Measurements from ENCODE around the gene KCNMA1. TPM values are rescaled to one million over a fixed set of nuclear protein-coding genes. Genes with fewer than 3 reads are reported as not detected.

Gene KCNMA1
- total and polyA plus RNA-seq, 2 donors (not counting 1 experiment from before 2014, with no cell fraction given), result 0.82 to 3.1 TPM

DNA sequence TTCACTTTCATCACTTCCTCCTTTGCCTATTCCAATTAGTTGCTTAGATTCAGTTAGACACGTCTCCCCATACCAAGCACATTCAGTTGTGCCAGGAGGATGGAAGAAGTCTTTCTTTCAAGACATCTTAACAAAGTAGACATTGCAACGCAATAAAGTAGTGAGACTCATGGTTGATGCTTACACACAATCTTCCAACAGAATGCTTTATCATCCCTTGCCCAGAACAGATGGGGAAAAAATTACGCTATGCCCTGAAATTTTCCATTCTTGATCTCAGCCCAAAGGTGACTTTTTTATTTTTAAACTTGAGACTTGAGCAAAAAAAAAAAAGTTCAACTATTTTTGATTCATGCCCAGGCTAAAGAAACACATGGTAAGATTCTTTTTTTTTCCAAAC lies 74.9 kb downstream of the KCNMA1 start:
- no CpG with 5 or more reads among the region's 3 CpGs for WGBS (ENCODE audit: insufficient coverage)
- Histone ChIP-seq H3K27me3 (replicated peaks in 1 of 4; ENCODE audit: control extremely low read depth in 1 of 4, control insufficient read depth in 3 of 4, insufficient read depth in 4 of 4, low read length in 3 of 4) (peaks cover 0 to 7% (median 2%) of the 10 kb centered on the region in 4 experiments), H2AFZ (ENCODE audit: insufficient read depth, low read depth, low read length, poor library complexity, severe bottlenecking) (no peak overlapping the region), H3K9me3 (ENCODE audit: control extremely low read depth in 1 of 3, control insufficient read depth in 2 of 3, insufficient read depth in 1 of 3, low read length in 2 of 3) (no peaks in the 10 kb centered on the region), H3K4me3 (ENCODE audit: control extremely low read depth in 1 of 5, extremely low read depth in 1 of 5, insufficient read depth in 1 of 5, low read depth in 2 of 5, low read length in 4 of 5) (no peak overlapping the region), H3K9ac (ENCODE audit: low read length) (no peak overlapping the region), H3K79me2 (ENCODE audit: control insufficient read depth, insufficient read depth, low read length) (no peaks in the 10 kb centered on the region), H3K4me2 (replicated peaks; ENCODE audit: low read depth, low read length, poor library complexity, severe bottlenecking) (no peak overlapping the region), H3K27ac (ENCODE audit: low read length in 2 of 2) (no peak overlapping the region), H3K4me1 (ENCODE audit: control insufficient read depth in 2 of 2, insufficient read depth in 2 of 2, low read length in 2 of 2) (peaks cover 0 to 4% of the 10 kb centered on the region in 2 donors), H3K36me3 (replicated peaks in 1 of 2; ENCODE audit: control extremely low read depth in 1 of 2, control insufficient read depth in 1 of 2, extremely low read depth in 1 of 2, insufficient read depth in 2 of 2, low read length in 1 of 2) (no peaks in the 10 kb centered on the region), H4K20me1 (ENCODE audit: control insufficient read depth, insufficient read depth, low read length, poor library complexity, severe bottlenecking) (no peaks in the 10 kb centered on the region)
- ChIA-PET POLR2A (no interaction called here), CTCF (no interaction called here)
- intact Hi-C loops (cut with micrococcal nuclease), result no loop called here
- Mint-ChIP-seq H3K4me1 (peaks cover 17% of the 10 kb centered on the region), H3K9me3 (ENCODE audit: insufficient read depth) (no peaks in the 10 kb centered on the region), H3K4me3 (no peak overlapping the region), H3K27me3 (peaks cover 11% of the 10 kb centered on the region), H3K27ac (no peak overlapping the region)
- TF ChIP-seq EZH2 (IDR thresholded peaks at IDR 0.05; ENCODE audit: borderline replicate concordance, insufficient read depth, low read depth, low read length, poor library complexity, severe bottlenecking), result no peak
- TF ChIP-seq, protein P1, sequence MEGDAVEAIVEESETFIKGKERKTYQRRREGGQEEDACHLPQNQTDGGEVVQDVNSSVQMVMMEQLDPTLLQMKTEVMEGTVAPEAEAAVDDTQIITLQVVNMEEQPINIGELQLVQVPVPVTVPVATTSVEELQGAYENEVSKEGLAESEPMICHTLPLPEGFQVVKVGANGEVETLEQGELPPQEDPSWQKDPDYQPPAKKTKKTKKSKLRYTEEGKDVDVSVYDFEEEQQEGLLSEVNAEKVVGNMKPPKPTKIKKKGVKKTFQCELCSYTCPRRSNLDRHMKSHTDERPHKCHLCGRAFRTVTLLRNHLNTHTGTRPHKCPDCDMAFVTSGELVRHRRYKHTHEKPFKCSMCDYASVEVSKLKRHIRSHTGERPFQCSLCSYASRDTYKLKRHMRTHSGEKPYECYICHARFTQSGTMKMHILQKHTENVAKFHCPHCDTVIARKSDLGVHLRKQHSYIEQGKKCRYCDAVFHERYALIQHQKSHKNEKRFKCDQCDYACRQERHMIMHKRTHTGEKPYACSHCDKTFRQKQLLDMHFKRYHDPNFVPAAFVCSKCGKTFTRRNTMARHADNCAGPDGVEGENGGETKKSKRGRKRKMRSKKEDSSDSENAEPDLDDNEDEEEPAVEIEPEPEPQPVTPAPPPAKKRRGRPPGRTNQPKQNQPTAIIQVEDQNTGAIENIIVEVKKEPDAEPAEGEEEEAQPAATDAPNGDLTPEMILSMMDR (IDR thresholded peaks at IDR 0.05), result no peak
- no peak for ATAC-seq (ENCODE audit: low read depth)
- no peak for DNase-seq

DNA sequence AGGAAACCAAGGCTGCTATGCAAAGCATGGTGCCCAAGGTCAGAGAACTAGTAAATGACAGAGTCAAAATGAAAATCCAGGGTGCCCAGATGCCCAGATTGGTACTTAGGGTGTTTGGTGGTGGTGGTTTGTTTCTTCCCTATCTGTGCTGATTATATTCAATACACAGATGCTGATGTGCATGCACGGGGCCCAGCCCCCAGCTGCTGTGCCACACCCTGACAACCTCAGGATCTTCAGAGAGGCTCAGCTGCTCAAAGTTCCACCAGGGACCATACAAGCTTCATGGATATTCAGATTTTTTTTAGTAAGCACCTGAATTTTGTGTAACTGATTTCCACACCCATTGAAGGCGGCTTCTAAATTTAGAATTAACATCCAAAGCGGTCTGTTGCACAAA lies 75.6 kb downstream of the KCNMA1 start:
- CTCF ChIA-PET, result no interaction called here
- Mint-ChIP-seq H3K4me1 (peaks cover 17% of the 10 kb centered on the region), H3K9me3 (ENCODE audit: insufficient read depth) (no peaks in the 10 kb centered on the region), H3K4me3 (no peak overlapping the region), H3K27me3 (peaks cover 11% of the 10 kb centered on the region), H3K27ac (no peak overlapping the region)
- 86% methylated on average over 1 of the region's 3 CpGs for WGBS (ENCODE audit: insufficient coverage)
- no peaks in the 10 kb centered on the region for H3K79me2 ChIP-seq (ENCODE audit: control insufficient read depth, insufficient read depth, low read length)
- H3K36me3 ChIP-seq (replicated peaks in 1 of 2; ENCODE audit: control extremely low read depth in 1 of 2, control insufficient read depth in 1 of 2, extremely low read depth in 1 of 2, insufficient read depth in 2 of 2, low read length in 1 of 2), result no peaks in the 10 kb centered on the region
- ATAC-seq (ENCODE audit: low read depth) (no peak), DNase-seq (no peak)
- TF ChIP-seq EZH2 (IDR thresholded peaks at IDR 0.05; ENCODE audit: borderline replicate concordance, insufficient read depth, low read depth, low read length, poor library complexity, severe bottlenecking), result no peak
- no peak overlapping the region for H3K9ac ChIP-seq (ENCODE audit: low read length)
- H2AFZ ChIP-seq (ENCODE audit: insufficient read depth, low read depth, low read length, poor library complexity, severe bottlenecking), result no peak overlapping the region
- H3K4me2 ChIP-seq (replicated peaks; ENCODE audit: low read depth, low read length, poor library complexity, severe bottlenecking), result no peak overlapping the region
- H3K27ac ChIP-seq (ENCODE audit: low read length in 2 of 2), result no peak overlapping the region
- POLR2A ChIA-PET, result no interaction called here
- H3K27me3 ChIP-seq (replicated peaks in 1 of 4; ENCODE audit: control extremely low read depth in 1 of 4, control insufficient read depth in 3 of 4, insufficient read depth in 4 of 4, low read length in 3 of 4), result peaks cover 0 to 7% (median 2%) of the 10 kb centered on the region in 4 experiments
- H4K20me1 ChIP-seq (ENCODE audit: control insufficient read depth, insufficient read depth, low read length, poor library complexity, severe bottlenecking), result no peaks in the 10 kb centered on the region
- H3K4me1 ChIP-seq (ENCODE audit: control insufficient read depth in 2 of 2, insufficient read depth in 2 of 2, low read length in 2 of 2), result peaks cover 0 to 4% of the 10 kb centered on the region in 2 donors
- intact Hi-C loops (cut with micrococcal nuclease), result no loop called here
- H3K9me3 ChIP-seq (ENCODE audit: control extremely low read depth in 1 of 3, control insufficient read depth in 2 of 3, insufficient read depth in 1 of 3, low read length in 2 of 3), result no peaks in the 10 kb centered on the region
- no peak overlapping the region for H3K4me3 ChIP-seq (ENCODE audit: control extremely low read depth in 1 of 5, extremely low read depth in 1 of 5, insufficient read depth in 1 of 5, low read depth in 2 of 5, low read length in 4 of 5)

All from B cell (primary cell).